Measurements from ENCODE around the gene CDH16. TPM values are rescaled to one million over a fixed set of nuclear protein-coding genes. Genes with fewer than 3 reads are reported as not detected.
"Not testable (repeated sequence)": the region's sequence is repeated elsewhere in the genome, so short reads cannot be mapped to it uniquely, and the experiment has no call there.

Gene CDH16
- total and polyA plus RNA-seq, 5 donors from 2014 or later: not detected

DNA sequence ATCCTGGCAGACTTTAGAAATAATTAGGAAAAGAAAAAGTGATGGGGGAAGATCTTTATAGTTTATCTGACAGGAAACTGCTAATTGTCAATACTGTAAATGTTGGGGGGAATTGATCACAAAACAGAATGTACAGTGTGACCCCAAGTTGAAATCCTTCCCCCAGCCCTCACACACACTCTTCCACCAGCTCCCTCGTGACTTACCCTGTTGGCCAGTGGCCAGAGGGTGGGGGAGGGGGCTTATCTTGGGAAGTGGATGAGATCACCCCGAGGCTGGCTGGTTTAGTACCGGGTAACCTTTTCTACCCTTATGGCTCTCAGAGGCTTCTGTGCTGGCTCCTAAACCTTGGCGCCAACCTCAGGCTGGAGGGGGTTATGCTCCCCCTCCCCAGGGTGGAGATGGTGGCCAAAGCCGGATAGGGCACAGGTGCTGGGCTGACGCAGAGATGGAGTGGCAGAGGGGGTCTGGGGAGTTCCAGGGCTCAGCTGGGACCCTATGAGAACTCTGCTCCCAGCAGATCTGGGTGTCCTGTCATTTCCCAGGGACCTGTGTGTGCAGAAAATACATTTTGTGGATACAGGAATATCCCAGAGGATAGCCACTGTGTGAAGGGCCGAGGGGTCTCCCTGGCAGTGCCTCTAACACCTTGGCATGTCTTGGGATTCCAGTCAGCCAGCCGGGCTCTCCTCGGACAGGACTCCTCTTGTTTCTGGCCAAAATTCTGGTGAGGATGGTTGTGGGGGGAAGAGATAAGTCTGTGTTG is 18.6 kb downstream of the CDH16 start:
- DNase-seq (no peak), ATAC-seq (ENCODE audit: low read depth in 2 of 2) (no peak)
- Histone ChIP-seq H3K9me3 (ENCODE audit: control insufficient read depth in 2 of 2, low read length in 2 of 2) (no peaks in the 10 kb centered on the region), H3K36me3 (ENCODE audit: control insufficient read depth, insufficient read depth, low read length) (no peaks in the 10 kb centered on the region), H3K27ac (ENCODE audit: insufficient read depth, low read length, poor library complexity, severe bottlenecking) (no peak overlapping the region), H3K27me3 (ENCODE audit: control insufficient read depth, insufficient read depth, low read length) (no peaks in the 10 kb centered on the region), H3K4me1 (ENCODE audit: control insufficient read depth, insufficient read depth, low read length, poor library complexity, severe bottlenecking) (no peaks in the 10 kb centered on the region), H3K4me3 (ENCODE audit: low read depth, low read length) (no peak overlapping the region)
- Mint-ChIP-seq H3K36me3 (no peaks in the 10 kb centered on the region), H3K9me3 (peaks cover 0 to 1% (median 0%) of the 10 kb centered on the region in 7 donors), H3K27me3 (no peaks in the 10 kb centered on the region), H3K4me1 (peaks cover 0 to 2% (median 0%) of the 10 kb centered on the region in 4 donors), H3K4me3 (no peak overlapping the region), H3K27ac (peak overlapping the region in 1 of 3 donors; percentile 43)

DNA sequence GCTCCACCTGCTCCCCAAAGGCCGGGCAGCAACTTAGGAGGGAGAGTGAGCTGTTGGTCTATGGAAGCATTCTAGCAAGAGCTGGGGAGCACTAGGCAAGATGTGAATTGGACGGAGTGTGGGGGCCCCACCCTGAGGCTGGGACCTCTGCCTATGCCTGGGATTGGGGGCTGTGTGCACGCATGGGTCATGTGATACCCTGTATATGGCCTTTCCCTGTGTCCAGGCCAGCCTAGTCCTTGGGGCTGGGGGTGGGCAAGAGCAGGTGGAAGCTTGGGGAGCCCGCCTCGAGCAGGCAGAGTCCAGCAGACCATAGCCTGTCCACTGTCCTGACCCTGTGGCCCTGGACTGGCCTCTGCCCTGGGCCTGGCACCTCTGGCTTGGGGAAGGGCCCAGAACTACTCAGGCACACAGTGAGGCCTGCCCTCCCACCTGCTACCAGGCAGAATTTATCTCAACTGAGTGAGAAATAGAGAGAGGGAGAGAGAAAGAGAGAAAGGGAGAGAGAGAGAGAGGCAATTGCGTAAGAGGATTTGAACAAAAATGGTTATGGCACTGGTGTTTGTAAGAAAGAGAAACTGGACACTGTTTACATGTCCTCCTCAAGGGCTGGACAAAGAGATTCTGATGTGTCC is 19.3 kb downstream of the CDH16 start:
- no peaks in the 10 kb centered on the region for H3K9me3 ChIP-seq (ENCODE audit: control insufficient read depth in 2 of 2, low read length in 2 of 2)
- no peaks in the 10 kb centered on the region for H3K4me1 ChIP-seq (ENCODE audit: control insufficient read depth, insufficient read depth, low read length, poor library complexity, severe bottlenecking)
- no peaks in the 10 kb centered on the region for H3K27me3 ChIP-seq (ENCODE audit: control insufficient read depth, insufficient read depth, low read length)
- no peak for ATAC-seq (ENCODE audit: low read depth in 2 of 2)
- Mint-ChIP-seq H3K27ac (peak overlapping the region in 1 of 3 donors; percentile 43), H3K36me3 (no peaks in the 10 kb centered on the region), H3K4me1 (peaks cover 0 to 8% (median 0%) of the 10 kb centered on the region in 4 donors), H3K27me3 (no peaks in the 10 kb centered on the region), H3K9me3 (peaks cover 0 to 1% (median 0%) of the 10 kb centered on the region in 7 donors), H3K4me3 (no peak overlapping the region)
- H3K4me3 ChIP-seq (ENCODE audit: low read depth, low read length): no peak overlapping the region
- DNase-seq: no peak
- no peak overlapping the region for H3K27ac ChIP-seq (ENCODE audit: insufficient read depth, low read length, poor library complexity, severe bottlenecking)
- H3K36me3 ChIP-seq (ENCODE audit: control insufficient read depth, insufficient read depth, low read length): no peaks in the 10 kb centered on the region

DNA sequence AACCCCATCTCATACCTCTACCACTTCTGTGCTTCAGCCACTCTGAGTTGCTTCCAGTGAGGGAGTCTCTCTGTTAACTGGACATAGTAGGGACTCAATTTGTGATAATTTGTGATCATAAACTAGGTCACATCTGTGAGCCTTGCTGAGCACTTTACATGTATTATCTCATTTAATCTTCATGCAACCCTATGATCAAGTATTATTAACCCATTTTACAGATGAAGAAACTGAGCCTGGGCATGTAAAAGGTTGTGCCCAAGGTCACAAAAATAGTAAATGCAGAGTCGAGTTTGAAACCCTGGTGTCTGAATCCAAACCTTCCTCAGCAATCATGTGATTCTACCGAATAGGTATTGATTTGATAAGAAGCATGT is 19.8 kb downstream of the CDH16 start:
- Histone ChIP-seq H3K9me3 (ENCODE audit: control insufficient read depth in 2 of 2, low read length in 2 of 2) (no peaks in the 10 kb centered on the region), H3K36me3 (ENCODE audit: control insufficient read depth, insufficient read depth, low read length) (no peaks in the 10 kb centered on the region), H3K4me3 (ENCODE audit: low read depth, low read length) (no peak overlapping the region), H3K27me3 (ENCODE audit: control insufficient read depth, insufficient read depth, low read length) (no peaks in the 10 kb centered on the region), H3K4me1 (ENCODE audit: control insufficient read depth, insufficient read depth, low read length, poor library complexity, severe bottlenecking) (no peaks in the 10 kb centered on the region), H3K27ac (ENCODE audit: insufficient read depth, low read length, poor library complexity, severe bottlenecking) (no peak overlapping the region)
- H3K4me3 Mint-ChIP-seq: no peak overlapping the region
- no peak for DNase-seq
- peaks cover 0 to 1% (median 0%) of the 10 kb centered on the region in 7 donors for H3K9me3 Mint-ChIP-seq
- no peaks in the 10 kb centered on the region for H3K27me3 Mint-ChIP-seq
- peaks cover 0 to 9% (median 0%) of the 10 kb centered on the region in 4 donors for H3K4me1 Mint-ChIP-seq
- ATAC-seq (ENCODE audit: low read depth in 2 of 2): no peak
- H3K36me3 Mint-ChIP-seq: no peaks in the 10 kb centered on the region
- no peak overlapping the region for H3K27ac Mint-ChIP-seq

DNA sequence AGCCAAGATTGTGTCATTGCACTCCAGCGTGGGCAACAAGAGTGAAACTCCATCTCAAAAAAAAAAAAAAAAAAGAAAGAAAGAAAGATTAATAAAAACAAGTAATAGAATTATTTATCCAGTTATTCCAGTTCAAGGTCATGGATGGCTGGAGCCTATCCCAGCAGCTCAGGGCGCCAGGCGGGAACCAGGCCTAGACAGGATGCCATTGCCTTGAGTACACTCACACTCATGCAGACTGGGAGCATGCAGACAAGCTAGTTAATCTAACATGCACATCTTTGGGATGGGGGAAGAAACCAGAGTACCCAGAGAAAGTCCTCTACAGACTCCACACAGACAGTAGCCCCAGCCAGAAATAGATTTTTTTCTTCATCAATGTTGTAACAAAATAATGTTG is 20.5 kb downstream of the CDH16 start:
- Histone ChIP-seq H3K36me3 (ENCODE audit: control insufficient read depth, insufficient read depth, low read length) (no peaks in the 10 kb centered on the region), H3K27me3 (ENCODE audit: control insufficient read depth, insufficient read depth, low read length) (no peaks in the 10 kb centered on the region), H3K4me3 (ENCODE audit: low read depth, low read length) (no peak overlapping the region), H3K27ac (ENCODE audit: insufficient read depth, low read length, poor library complexity, severe bottlenecking) (no peak overlapping the region), H3K9me3 (ENCODE audit: control insufficient read depth in 2 of 2, low read length in 2 of 2) (no peaks in the 10 kb centered on the region), H3K4me1 (ENCODE audit: control insufficient read depth, insufficient read depth, low read length, poor library complexity, severe bottlenecking) (no peaks in the 10 kb centered on the region)
- H3K27ac Mint-ChIP-seq: no peak overlapping the region
- ATAC-seq (ENCODE audit: low read depth in 2 of 2) (no peak), DNase-seq (no peak)
- H3K4me3 Mint-ChIP-seq: no peak overlapping the region
- peaks cover 0 to 10% (median 1%) of the 10 kb centered on the region in 4 donors for H3K4me1 Mint-ChIP-seq
- H3K36me3 Mint-ChIP-seq: no peaks in the 10 kb centered on the region
- H3K27me3 Mint-ChIP-seq: no peaks in the 10 kb centered on the region
- H3K9me3 Mint-ChIP-seq: peaks cover 0 to 1% (median 0%) of the 10 kb centered on the region in 7 donors

DNA sequence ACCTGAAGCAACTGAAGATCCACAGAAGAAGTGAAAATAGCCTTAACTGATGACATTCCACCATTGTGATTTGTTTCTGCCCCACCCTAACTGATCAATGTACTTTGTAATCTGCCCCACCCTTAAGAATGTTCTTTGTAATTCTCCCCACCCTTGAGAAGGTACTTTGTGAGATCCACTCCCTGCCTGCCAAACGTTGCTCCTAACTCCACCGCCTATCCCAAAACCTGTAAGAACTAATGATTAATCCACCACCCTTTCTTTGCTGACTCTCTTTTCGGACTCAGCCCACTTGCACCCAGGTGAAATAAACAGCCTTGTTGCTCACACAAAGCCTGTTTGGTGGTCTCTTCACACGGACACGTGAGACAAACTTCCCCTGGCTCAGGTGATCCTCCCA is 22.0 kb downstream of the CDH16 start:
- H3K36me3 ChIP-seq (ENCODE audit: control insufficient read depth, insufficient read depth, low read length); H3K4me3 Mint-ChIP-seq; H3K27me3 Mint-ChIP-seq: not testable (repeated sequence)

DNA sequence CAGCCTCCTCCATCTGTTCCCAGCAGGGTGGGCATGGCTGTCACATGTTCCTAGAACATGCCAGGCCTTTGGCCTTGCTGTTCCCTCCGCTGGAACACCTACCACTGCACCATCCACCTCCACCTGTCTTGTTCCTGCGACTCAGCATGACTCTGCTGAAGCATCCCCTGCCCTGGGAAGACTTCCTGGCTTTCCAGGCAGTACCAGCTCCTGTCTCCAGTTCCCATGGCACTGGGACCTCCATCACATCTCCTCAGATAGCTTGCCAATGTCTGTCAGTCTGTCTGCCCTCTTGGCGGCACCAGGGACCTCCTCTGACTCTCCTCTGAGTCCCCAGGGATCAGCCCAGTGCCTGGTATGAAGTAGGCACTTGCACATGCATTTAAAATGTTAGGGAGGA is 22.7 kb downstream of the CDH16 start:
- Histone ChIP-seq H3K9me3 (ENCODE audit: control insufficient read depth in 2 of 2, low read length in 2 of 2) (no peaks in the 10 kb centered on the region), H3K4me3 (ENCODE audit: low read depth, low read length) (no peak overlapping the region), H3K27me3 (ENCODE audit: control insufficient read depth, insufficient read depth, low read length) (no peaks in the 10 kb centered on the region), H3K36me3 (ENCODE audit: control insufficient read depth, insufficient read depth, low read length) (no peaks in the 10 kb centered on the region), H3K4me1 (ENCODE audit: control insufficient read depth, insufficient read depth, low read length, poor library complexity, severe bottlenecking) (no peaks in the 10 kb centered on the region), H3K27ac (ENCODE audit: insufficient read depth, low read length, poor library complexity, severe bottlenecking) (no peak overlapping the region)
- peaks cover 0 to 1% (median 0%) of the 10 kb centered on the region in 7 donors for H3K9me3 Mint-ChIP-seq
- DNase-seq (no peak), ATAC-seq (ENCODE audit: low read depth in 2 of 2) (no peak)
- H3K27me3 Mint-ChIP-seq: no peaks in the 10 kb centered on the region
- peaks cover 0 to 20% (median 6%) of the 10 kb centered on the region in 4 donors for H3K4me1 Mint-ChIP-seq
- no peaks in the 10 kb centered on the region for H3K36me3 Mint-ChIP-seq
- no peak overlapping the region for H3K4me3 Mint-ChIP-seq
- peak overlapping the region in 2 of 3 donors; percentile 59 to 64 for H3K27ac Mint-ChIP-seq

More for the DNA sequence above, 22.0 kb downstream of the CDH16 start:
- H3K27ac Mint-ChIP-seq: peak overlapping the region in 2 of 3 donors; percentile 59 to 64
- H3K4me1 ChIP-seq (ENCODE audit: control insufficient read depth, insufficient read depth, low read length, poor library complexity, severe bottlenecking); DNase-seq; ATAC-seq (ENCODE audit: low read depth in 2 of 2); H3K36me3 Mint-ChIP-seq; H3K27me3 ChIP-seq (ENCODE audit: control insufficient read depth, insufficient read depth, low read length); H3K9me3 ChIP-seq (ENCODE audit: control insufficient read depth in 2 of 2, low read length in 2 of 2); H3K4me3 ChIP-seq (ENCODE audit: low read depth, low read length); H3K9me3 Mint-ChIP-seq; H3K27ac ChIP-seq (ENCODE audit: insufficient read depth, low read length, poor library complexity, severe bottlenecking): not testable (repeated sequence)
- peaks cover 0 to 17% (median 6%) of the 10 kb centered on the region in 4 donors for H3K4me1 Mint-ChIP-seq

DNA sequence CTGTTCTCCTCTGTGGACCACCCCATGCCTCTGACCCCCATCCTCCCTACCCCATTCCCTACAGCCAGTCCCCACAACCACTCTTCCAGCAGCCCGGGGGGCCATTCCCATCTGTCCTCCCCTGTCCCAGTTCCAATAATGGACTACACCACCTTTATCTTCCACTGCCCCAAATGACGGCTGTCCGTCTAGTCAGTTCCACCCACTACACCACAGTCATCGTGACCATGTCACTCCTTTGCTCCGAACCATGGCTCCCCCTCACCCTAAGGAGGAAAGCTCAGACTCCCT is 23.1 kb downstream of the CDH16 start:
- ATAC-seq (ENCODE audit: low read depth in 2 of 2) (no peak), DNase-seq (no peak)
- H3K9me3 ChIP-seq (ENCODE audit: control insufficient read depth in 2 of 2, low read length in 2 of 2): no peaks in the 10 kb centered on the region
- no peak overlapping the region for H3K27ac ChIP-seq (ENCODE audit: insufficient read depth, low read length, poor library complexity, severe bottlenecking)
- no peaks in the 10 kb centered on the region for H3K27me3 ChIP-seq (ENCODE audit: control insufficient read depth, insufficient read depth, low read length)
- no peaks in the 10 kb centered on the region for H3K27me3 Mint-ChIP-seq
- H3K36me3 Mint-ChIP-seq: no peaks in the 10 kb centered on the region
- H3K4me1 Mint-ChIP-seq: peaks cover 0 to 20% (median 6%) of the 10 kb centered on the region in 4 donors
- peaks cover 0 to 1% (median 0%) of the 10 kb centered on the region in 7 donors for H3K9me3 Mint-ChIP-seq
- no peak overlapping the region for H3K4me3 ChIP-seq (ENCODE audit: low read depth, low read length)
- peak overlapping the region in 1 of 3 donors; percentile 64 for H3K27ac Mint-ChIP-seq
- H3K4me3 Mint-ChIP-seq: no peak overlapping the region
- no peaks in the 10 kb centered on the region for H3K36me3 ChIP-seq (ENCODE audit: control insufficient read depth, insufficient read depth, low read length)
- H3K4me1 ChIP-seq (ENCODE audit: control insufficient read depth, insufficient read depth, low read length, poor library complexity, severe bottlenecking): no peaks in the 10 kb centered on the region
